H1 (cell line): ENCODE results near the gene YPEL4. TPM values are rescaled to one million over a fixed set of nuclear protein-coding genes. Genes with fewer than 3 reads are reported as not detected.

Experiments used
- CTCF ChIA-PET: fragments of 300-600 bp; sonication (Branson Sonifier 250); formaldehyde crosslinking; loops from one replicate; lab custom pipeline; 2021; ENCODE audit not compliant: partially characterized antibody; lab: Charles Lee
- POLR2A ChIA-PET: fragments of 300-600 bp; sonication (Branson Sonifier 250); formaldehyde crosslinking; loops from one replicate; lab custom pipeline; 2021; ENCODE audit warnings: inconsistent platforms; ENCODE audit not compliant: partially characterized antibody; lab: Charles Lee
- DNase-seq, 2 experiments: peaks; one replicate each; pipeline versions ENCODE4 v3.0.0 to v3.0.0-alpha.2; 2010 to 2022; ENCODE audit warnings: low spot score in 2 of 2, low read depth in 1 of 2, mixed read lengths in 1 of 2
- FAIRE-seq: peaks from 2 replicates; lab custom pipeline; 2011; peaks lifted over from hg19 to GRCh38; lab: Jason Lieb, UNC
- H2AFZ ChIP-seq: 2 replicates; pipeline ENCODE4 v1.8.1; 2012; ENCODE audit warnings: low read length, inconsistent platforms
- H2AK5ac ChIP-seq: 2 replicates; pipeline ENCODE4 v1.6.1; 2013; ENCODE audit warnings: low read depth, low read length
- H2BK120ac ChIP-seq: replicated peaks from 2 replicates; pipeline ENCODE3; 2013; ENCODE audit warnings: low read depth, low read length, inconsistent platforms
- H2BK12ac ChIP-seq: 2 replicates; pipeline ENCODE4 v1.6.1; 2013; ENCODE audit warnings: low read depth, low read length
- H2BK15ac ChIP-seq: 2 replicates; pipeline ENCODE4 v1.6.1; 2013; ENCODE audit warnings: low read length
- H2BK20ac ChIP-seq: 2 replicates; pipeline ENCODE4 v1.6.1; 2013; ENCODE audit warnings: low read length
- H2BK5ac ChIP-seq: 2 replicates; pipeline ENCODE4 v1.6.1; 2013; ENCODE audit warnings: low read depth, low read length
- H3K14ac ChIP-seq: 2 replicates; pipeline ENCODE4 v1.6.1; 2013; ENCODE audit warnings: inconsistent platforms; ENCODE audit not compliant: insufficient read length
- H3K18ac ChIP-seq: 2 replicates; pipeline ENCODE4 v1.6.1; 2013; ENCODE audit warnings: low read length; ENCODE audit errors: extremely low read depth
- H3K23ac ChIP-seq: 2 replicates; pipeline ENCODE4 v1.6.1; 2013; ENCODE audit warnings: inconsistent platforms; ENCODE audit not compliant: insufficient read length
- H3K23me2 ChIP-seq: 2 replicates; pipeline ENCODE4 v1.6.1; 2013; ENCODE audit warnings: low read depth, low read length
- H3K27ac ChIP-seq: 2 replicates; pipeline ENCODE4 v1.6.1; 2011; ENCODE audit warnings: low read depth, low read length, inconsistent platforms
- H3K27me3 ChIP-seq, 4 experiments: replicated peaks in 1 of 4; 1 replicate in 1 of 4; 2 replicates in 3 of 4; pipeline versions ENCODE4 v1.6.1 to v1.8.1; 2011 to 2013; ENCODE audit warnings: low read length in 3 of 4, mild to moderate bottlenecking in 3 of 4, inconsistent platforms in 2 of 4, mixed read lengths in 2 of 4, moderate library complexity in 1 of 4; ENCODE audit not compliant: control insufficient read depth in 3 of 4, insufficient read depth in 3 of 4; ENCODE audit errors: extremely low read depth in 1 of 4
- H3K36me3 ChIP-seq, 4 experiments: 2 replicates each; pipeline versions ENCODE4 v1.6.1 to v1.8.1; 2011 to 2013; ENCODE audit warnings: mild to moderate bottlenecking in 4 of 4, low read length in 3 of 4, moderate library complexity in 2 of 4, control low read depth in 1 of 4, inconsistent platforms in 1 of 4; ENCODE audit not compliant: insufficient read depth in 4 of 4, control insufficient read depth in 2 of 4
- H3K4ac ChIP-seq: replicated peaks from 2 replicates; pipeline ENCODE3; 2013; ENCODE audit warnings: low read length, low read depth, mixed read lengths, inconsistent platforms; ENCODE audit not compliant: insufficient read length
- H3K4me1 ChIP-seq, 4 experiments: replicated peaks in 1 of 4; 1 replicate in 1 of 4; 2 replicates in 3 of 4; pipeline versions ENCODE4 v1.6.1 to v1.8.1; 2011 to 2013; ENCODE audit warnings: low read length in 3 of 4, inconsistent platforms in 2 of 4, mixed read lengths in 1 of 4; ENCODE audit not compliant: insufficient read depth in 4 of 4, control insufficient read depth in 3 of 4
- H3K4me2 ChIP-seq, 2 experiments: 2 replicates each; pipeline versions ENCODE4 v1.6.1 to v1.8.1; 2011 to 2013; ENCODE audit warnings: low read depth in 2 of 2, low read length in 2 of 2, control low read depth in 1 of 2, inconsistent platforms in 1 of 2, mild to moderate bottlenecking in 1 of 2; ENCODE audit not compliant: insufficient read depth in 1 of 2
- H3K4me3 ChIP-seq, 4 experiments: fragments of 200-600, 300-600 bp in 1 of 4; sonication (generic), shearing (Covaris generic), sonication (Bioruptor Twin) in 1 of 4; 2 replicates each; pipeline versions ENCODE4 v1.5.1 to v1.8.1; 2011 to 2016; ENCODE audit warnings: low read length in 4 of 4, low read depth in 3 of 4, control low read depth in 2 of 4, inconsistent platforms in 2 of 4, mild to moderate bottlenecking in 2 of 4, mixed read lengths in 1 of 4, moderate library complexity in 1 of 4; ENCODE audit not compliant: insufficient read depth in 2 of 4; ENCODE audit errors: extremely low read depth in 1 of 4
- H3K56ac ChIP-seq: replicated peaks from 2 replicates; pipeline ENCODE3; 2013; ENCODE audit warnings: low read depth, mild to moderate bottlenecking, mixed read lengths, low read length, inconsistent platforms; ENCODE audit not compliant: insufficient read length
- H3K79me1 ChIP-seq: 2 replicates; pipeline ENCODE4 v1.6.1; 2013; ENCODE audit warnings: low read depth, low read length, control low read depth
- H3K79me2 ChIP-seq, 2 experiments: 2 replicates each; pipeline versions ENCODE4 v1.6.1 to v1.8.1; 2012 to 2013; ENCODE audit warnings: low read length in 2 of 2, mild to moderate bottlenecking in 2 of 2, inconsistent platforms in 1 of 2; ENCODE audit not compliant: insufficient read depth in 2 of 2, control insufficient read depth in 1 of 2
- H3K9ac ChIP-seq, 4 experiments: replicated peaks in 1 of 4; 1 replicate in 1 of 4; 2 replicates in 3 of 4; pipeline versions ENCODE4 v1.6.1 to v1.8.1; 2011 to 2013; ENCODE audit warnings: low read depth in 3 of 4, low read length in 3 of 4, control low read depth in 2 of 4, mild to moderate bottlenecking in 2 of 4, moderate library complexity in 2 of 4, inconsistent platforms in 1 of 4; ENCODE audit errors: extremely low read depth in 1 of 4
- H3K9me3 ChIP-seq, 2 experiments: 2 replicates each; pipeline versions ENCODE4 v1.6.1 to v1.8.1; 2012 to 2013; ENCODE audit warnings: mild to moderate bottlenecking in 2 of 2, moderate library complexity in 2 of 2, control low read depth in 1 of 2, inconsistent platforms in 1 of 2, low read depth in 1 of 2, low read length in 1 of 2, mixed read lengths in 1 of 2; ENCODE audit not compliant: insufficient read depth in 2 of 2
- H4K20me1 ChIP-seq, 2 experiments: replicated peaks in 1 of 2; 2 replicates each; pipeline versions ENCODE3 to v1.8.1; 2011 to 2013; ENCODE audit warnings: inconsistent platforms in 2 of 2, low read length in 2 of 2, mild to moderate bottlenecking in 1 of 2; ENCODE audit not compliant: insufficient read depth in 2 of 2, control insufficient read depth in 1 of 2
- H4K5ac ChIP-seq: 2 replicates; pipeline ENCODE4 v1.6.1; 2013; ENCODE audit warnings: low read length, low read depth, mixed read lengths, inconsistent platforms; ENCODE audit not compliant: insufficient read length
- H4K8ac ChIP-seq: 2 replicates; pipeline ENCODE4 v1.8.0; 2013; ENCODE audit warnings: mild to moderate bottlenecking, moderate library complexity, low read length, inconsistent platforms; ENCODE audit not compliant: insufficient read depth; ENCODE audit errors: extremely low read depth
- H4K91ac ChIP-seq: replicated peaks from 2 replicates; pipeline ENCODE3; 2013; ENCODE audit warnings: low read length, mixed read lengths, inconsistent platforms; ENCODE audit not compliant: insufficient read length
- ATF2 ChIP-seq: IDR thresholded peaks from 2 replicates; pipeline ENCODE4 v1.6.1; 2012; ENCODE audit warnings: low read length, inconsistent platforms
- BRCA1 ChIP-seq: IDR thresholded peaks from 2 replicates; pipeline ENCODE4 v1.6.1; 2012; ENCODE audit warnings: low read depth, low read length, improper control_type of control experiment
- CBX8 ChIP-seq: fragments of 300-800, 300-1000 bp; sonication (generic); IDR thresholded peaks from 2 replicates; pipeline ENCODE4 v1.7.1; 2016; ENCODE audit warnings: low read depth, low read length, borderline replicate concordance
- FOSL1 ChIP-seq: IDR thresholded peaks from 2 replicates; pipeline ENCODE4 v1.6.1; 2011; ENCODE audit warnings: mild to moderate bottlenecking, low read depth, low read length, moderate library complexity; ENCODE audit not compliant: insufficient read depth
- GABPA ChIP-seq: IDR thresholded peaks from 2 replicates; pipeline ENCODE4 v1.6.1; 2011; ENCODE audit warnings: mild to moderate bottlenecking, low read length, moderate library complexity, borderline replicate concordance; ENCODE audit not compliant: insufficient read depth
- JUND ChIP-seq: IDR thresholded peaks from 2 replicates; pipeline ENCODE4 v1.6.1; 2011; ENCODE audit warnings: mild to moderate bottlenecking, improper control_type of control experiment, low read length
- NRF1 ChIP-seq: IDR thresholded peaks from 2 replicates; pipeline ENCODE4 v1.6.1; 2011; ENCODE audit warnings: mild to moderate bottlenecking, low read depth, low read length, improper control_type of control experiment
- PHF8 ChIP-seq: fragments of 200-600 bp; sonication (generic); conservative IDR thresholded peaks from 2 replicates; pipeline ENCODE4 v1.7.1; 2012; ENCODE audit warnings: low read depth, mild to moderate bottlenecking, inconsistent platforms, low read length, moderate library complexity
- RBBP5 ChIP-seq: IDR thresholded peaks from 2 replicates; pipeline ENCODE4 v1.7.1; 2012; ENCODE audit warnings: low read depth, mild to moderate bottlenecking, inconsistent platforms, low read length, moderate library complexity, borderline replicate concordance
- SP1 ChIP-seq: IDR thresholded peaks from 2 replicates; pipeline ENCODE4 v1.6.1; 2011; ENCODE audit warnings: low read depth, low read length
- TAF7 ChIP-seq: optimal IDR thresholded peaks from 2 replicates; pipeline ENCODE3; 2011; ENCODE audit warnings: low read depth, mild to moderate bottlenecking, inconsistent platforms, low read length, moderate library complexity, borderline replicate concordance
- YY1 ChIP-seq: IDR thresholded peaks from 2 replicates; pipeline ENCODE4 v1.6.1; 2011; ENCODE audit warnings: low read depth, mild to moderate bottlenecking, low read length
- ZNF274 ChIP-seq: IDR thresholded peaks from 2 replicates; pipeline ENCODE4 v1.7.0; 2012; ENCODE audit warnings: low read length, borderline replicate concordance; ENCODE audit errors: extremely low read depth
- WGBS, 2 experiments: shearing (Covaris generic) in 1 of 2; methylation state at CpG; one replicate each; pipeline versions ENCODE4 v1.1.6 to v1.1.7; 2013 to 2015; ENCODE audit warnings: low lambda C conversion rate in 2 of 2, mixed read lengths in 2 of 2, inconsistent platforms in 1 of 2, low coverage in 1 of 2, missing lambda C conversion rate in 1 of 2; ENCODE audit not compliant: insufficient replicate concordance in 2 of 2, insufficient coverage in 1 of 2, insufficient read length in 1 of 2; ENCODE audit errors: extremely low coverage in 1 of 2, missing lambda C conversion rate in 1 of 2; 5-methylcytosine and 5-hydroxymethylcytosine counted together
- polyA plus RNA-seq, 7 experiments: library from polyadenylated mRNA; depleted of rRNA in 3 of 7; stranded (reverse) in 5 of 7; unstranded in 2 of 7; fragments of >200 nt in 5 of 7; fragments of 200-250 nt in 2 of 7; gene quantifications; 1 replicate in 5 of 7; 2 replicates in 1 of 7; 4 replicates in 1 of 7; pipeline versions ENCODE4 v1.2.1 to v1.2.3, GENCODE V29; 2011 to 2013; ENCODE audit warnings: missing spikeins in 2 of 7, mixed read lengths in 2 of 7
- total RNA-seq: library from RNA; stranded (reverse); fragmentation: NEBNext Ultra II Directional; extraction: Animal tissue kit (Norgen Biotek cat#: 25700); gene quantifications from 2 replicates; pipeline ENCODE4 v1.2.1, GENCODE V29; 2021

Gene YPEL4
- total and polyA plus RNA-seq, 2 of the 8 experiments (the other 6 are each of a cell fraction or from before 2014, with no cell fraction given): 0.13 to 0.38 TPM

DNA sequence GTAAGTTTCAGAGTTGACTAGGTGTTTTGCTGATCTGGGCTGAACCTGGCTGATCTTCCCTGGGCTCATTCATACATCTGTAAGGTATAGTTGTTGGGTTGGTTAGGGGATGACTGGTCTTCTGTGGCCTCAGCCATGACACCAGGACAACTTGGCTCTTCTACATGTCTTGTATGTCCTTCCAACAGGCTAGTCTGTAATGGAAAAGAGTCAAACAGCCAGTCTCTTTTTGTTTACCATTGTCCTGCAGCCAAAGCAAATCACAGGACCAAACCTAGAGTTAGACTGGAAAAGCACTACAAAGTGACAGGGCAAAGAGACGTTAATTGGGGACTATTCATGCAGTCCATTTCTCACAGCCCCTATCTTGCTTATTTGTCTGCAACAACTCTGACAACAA, 34.4 kb downstream of the YPEL4 start:
- DNase-seq (no peak), FAIRE-seq (no peak)
- Histone ChIP-seq H3K23ac (no peak overlapping the region), H3K18ac (no peak overlapping the region), H4K8ac (no peak overlapping the region), H2AK5ac (no peak overlapping the region), H2BK20ac (no peak overlapping the region), H2BK5ac (no peak overlapping the region), H4K20me1 (no peaks in the 10 kb centered on the region), H3K4me2 (no peak overlapping the region), H3K36me3 (peaks cover 0 to 28% (median 6%) of the 10 kb centered on the region in 4 experiments; a peak in 7 of 8 replicates), H3K79me2 (no peaks in the 10 kb centered on the region), H3K27ac (no peak overlapping the region), H3K56ac (no peak overlapping the region), H3K9me3 (peaks cover 5 to 8% of the 10 kb centered on the region in 2 experiments; a peak in 3 of 4 replicates), H3K9ac (no peak overlapping the region), H4K5ac (no peak overlapping the region), H3K79me1 (no peaks in the 10 kb centered on the region), H3K23me2 (no peaks in the 10 kb centered on the region), H2BK12ac (no peak overlapping the region), H3K27me3 (no peaks in the 10 kb centered on the region), H3K4me1 (no peaks in the 10 kb centered on the region), H4K91ac (no peak overlapping the region), H2AFZ (no peak overlapping the region), H2BK120ac (no peak overlapping the region), H3K4me3 (no peak overlapping the region), H3K4ac (no peak overlapping the region), H2BK15ac (no peak overlapping the region), H3K14ac (no peak overlapping the region)
- 84% methylated on average over 1 of the region's 1 CpG; no CpG with 5 or more reads in 1 of the 2 experiments for WGBS, 2 experiments
- ChIA-PET CTCF (interaction anchor here (1.1 to 2.8 kb wide), 7 partner anchors 10 to 48 kb away, joined by 3 to 13 read pairs (median 5); partner anchors contain the start of gene UBE2L6), POLR2A (interaction anchor here (0.6 to 51.1 kb wide), 6 partner anchors 9 to 303 kb away, joined by 3 to 1546 read pairs (median 4); partner anchors contain the start of genes CLP1 and YPEL4)
- TF ChIP-seq TAF7 (no peak), FOSL1 (no peak), ZNF274 (no peak), YY1 (no peak), PHF8 (no peak), BRCA1 (no peak), JUND (no peak), GABPA (no peak), RBBP5 (no peak), CBX8 (no peak), NRF1 (no peak), ATF2 (no peak), SP1 (no peak)
